ENCODE results near the gene IGFN1. TPM values are rescaled to one million over a fixed set of nuclear protein-coding genes. Genes with fewer than 3 reads are reported as not detected.

IGFN1 gene
- total RNA-seq, 6 experiments from 2014 or later, result 0.02 to 0.18 (median 0.12) TPM; not detected in 3

GRCh38 chr1:201142849-201143725 is 47.5 kb upstream of the IGFN1 start:
- Histone ChIP-seq H3K27me3 (no peaks in the 10 kb centered on the region), H3K9me3 (no peaks in the 10 kb centered on the region), H3K27ac (no peak overlapping the region), H3K4me3 (no peak overlapping the region), H3K4me1 (no peaks in the 10 kb centered on the region), H3K36me3 (peaks cover 0 to 21% (median 13%) of the 10 kb centered on the region in 4 donors)
- no peak for TF ChIP-seq CTCF (IDR thresholded peaks at IDR 0.05)
- TF ChIP-seq POLR2A (IDR thresholded peaks at IDR 0.05), result no peak
- intact Hi-C loops (cut with DNase I), result no loop called here
- ATAC-seq, result no peak
- WGBS (ENCODE audit: insufficient coverage, low coverage, low lambda C conversion rate, missing lambda C conversion rate), result 93% methylated on average over 6 of the region's 16 CpGs
- DNase-seq, result no peak

- no peaks in the 10 kb centered on the region for H3K9me3 ChIP-seq
- ATAC-seq (no peak), DNase-seq (no peak)
- no peaks in the 10 kb centered on the region for H3K27me3 ChIP-seq
- H3K36me3 ChIP-seq, result peaks cover 0 to 21% (median 13%) of the 10 kb centered on the region in 4 donors
- intact Hi-C loops (cut with DNase I), result no loop called here
- H3K27ac ChIP-seq, result no peak overlapping the region
- no peak overlapping the region for H3K4me3 ChIP-seq
- H3K4me1 ChIP-seq, result no peaks in the 10 kb centered on the region
- TF ChIP-seq CTCF (IDR thresholded peaks at IDR 0.05) (no peak), POLR2A (IDR thresholded peaks at IDR 0.05) (no peak)
- 79% methylated on average over 10 of the region's 18 CpGs for WGBS (ENCODE audit: insufficient coverage, low coverage, low lambda C conversion rate, missing lambda C conversion rate)
These were observed 46.6 kb upstream of the IGFN1 start for GRCh38 chr1:201143726-201144635.

DNA sequence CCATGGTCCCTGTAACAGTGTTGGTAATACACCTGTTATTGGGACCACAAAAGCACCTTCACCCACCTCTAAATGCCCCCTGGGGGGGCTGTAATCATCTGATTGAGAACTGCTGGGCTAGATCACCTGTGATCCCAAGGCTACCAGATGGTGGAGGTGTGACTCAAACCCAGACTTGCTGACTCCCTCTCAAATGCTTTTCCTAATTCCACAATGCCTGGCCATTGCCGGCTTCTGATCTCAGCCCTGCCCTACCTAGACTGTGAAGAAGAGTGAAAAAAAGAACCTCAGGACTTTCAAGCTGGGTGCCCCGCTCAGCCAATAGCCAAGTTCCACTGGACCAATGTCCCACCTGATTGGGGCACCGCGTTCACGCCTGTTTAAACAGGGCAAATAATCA is 45.9 kb upstream of the IGFN1 start:
- DNase-seq (no peak), ATAC-seq (no peak)
- intact Hi-C loops (cut with DNase I), result no loop called here
- Histone ChIP-seq H3K36me3 (peaks cover 0 to 21% (median 13%) of the 10 kb centered on the region in 4 donors), H3K9me3 (no peaks in the 10 kb centered on the region), H3K27ac (no peak overlapping the region), H3K27me3 (no peaks in the 10 kb centered on the region), H3K4me3 (no peak overlapping the region), H3K4me1 (no peaks in the 10 kb centered on the region)
- 69% methylated on average over 4 of the region's 5 CpGs for WGBS (ENCODE audit: insufficient coverage, low coverage, low lambda C conversion rate, missing lambda C conversion rate)
- no peak for TF ChIP-seq POLR2A (IDR thresholded peaks at IDR 0.05)
- TF ChIP-seq CTCF (IDR thresholded peaks at IDR 0.05), result no peak

GRCh38 chr1:201145132-201145531 is 45.5 kb upstream of the IGFN1 start:
- WGBS (ENCODE audit: insufficient coverage, low coverage, low lambda C conversion rate, missing lambda C conversion rate), result 56% methylated on average over 3 of the region's 3 CpGs
- Histone ChIP-seq H3K27me3 (no peaks in the 10 kb centered on the region), H3K9me3 (no peaks in the 10 kb centered on the region), H3K36me3 (peaks cover 0 to 21% (median 13%) of the 10 kb centered on the region in 4 donors), H3K4me1 (no peaks in the 10 kb centered on the region), H3K27ac (no peak overlapping the region), H3K4me3 (no peak overlapping the region)
- TF ChIP-seq CTCF (IDR thresholded peaks at IDR 0.05) (no peak), POLR2A (IDR thresholded peaks at IDR 0.05) (no peak)
- ATAC-seq (no peak), DNase-seq (no peak)
- intact Hi-C loops (cut with DNase I), result no loop called here
